Measurements from ENCODE around the gene LRRC66. TPM values are rescaled to one million over a fixed set of nuclear protein-coding genes. Genes with fewer than 3 reads are reported as not detected.

LRRC66 gene
- total and polyA plus RNA-seq, 9 of the 15 experiments (the other 6 are each of a cell fraction or from before 2014, with no cell fraction given): not detected

GRCh38 chr4:52059372-52059771, 39.2 kb upstream of the LRRC66 start:
- no peak for FAIRE-seq
- CTCF ChIA-PET (ENCODE audit: low intra/inter-chr PET ratio): no interaction called here
- Histone ChIP-seq H3K9me1 (ENCODE audit: control insufficient read depth, insufficient read depth, low read length) (no peaks in the 10 kb centered on the region), H3K9ac (ENCODE audit: insufficient read depth in 1 of 2, low read depth in 2 of 2, low read length in 2 of 2) (no peak overlapping the region), H4K20me1 (replicated peaks; ENCODE audit: control insufficient read depth, insufficient read depth, low read length) (no peaks in the 10 kb centered on the region), H3K4me2 (ENCODE audit: insufficient read depth, low read length) (no peak overlapping the region), H3K9me3 (replicated peaks; ENCODE audit: control insufficient read depth, insufficient read depth, low read depth, low read length) (no peaks in the 10 kb centered on the region), H3K4me3 (no peak overlapping the region), H3K27me3 (ENCODE audit: control insufficient read depth in 2 of 2, insufficient read depth in 2 of 2, low read length in 2 of 2) (no peaks in the 10 kb centered on the region), H3K79me2 (ENCODE audit: control insufficient read depth, insufficient read depth, low read length) (no peaks in the 10 kb centered on the region), H2AFZ (ENCODE audit: low read depth, low read length) (no peak overlapping the region), H3K27ac (ENCODE audit: extremely low read depth, low read depth, low read length) (no peak overlapping the region), H3K4me1 (replicated peaks in 1 of 2; ENCODE audit: control insufficient read depth in 2 of 2, insufficient read depth in 2 of 2, low read length in 2 of 2) (no peaks in the 10 kb centered on the region), H3K36me3 (ENCODE audit: control insufficient read depth, insufficient read depth, low read length) (no peaks in the 10 kb centered on the region)
- WGBS (ENCODE audit: insufficient coverage, low coverage, missing lambda C conversion rate): 0% methylated on average over 3 of the region's 3 CpGs
- intact Hi-C loops (cut with micrococcal nuclease) (no loop called here), in situ Hi-C loops (cut with MboI) (no loop called here)
- no TSS peak for BruUV-seq (replicated peaks)
- DNase-seq (ENCODE audit: extremely low read depth in 1 of 4, low spot score in 3 of 4): no peak
- TF ChIP-seq HLTF (IDR thresholded peaks at IDR 0.05): no peak
- TF ChIP-seq ZC3H8 (IDR thresholded peaks at IDR 0.05): no peak
- TF ChIP-seq HDGF (IDR thresholded peaks at IDR 0.05): no peak
- TF ChIP-seq ZNF224 (CRISPR knock-in tag; IDR thresholded peaks at IDR 0.05): no peak
- TF ChIP-seq, protein P1, sequence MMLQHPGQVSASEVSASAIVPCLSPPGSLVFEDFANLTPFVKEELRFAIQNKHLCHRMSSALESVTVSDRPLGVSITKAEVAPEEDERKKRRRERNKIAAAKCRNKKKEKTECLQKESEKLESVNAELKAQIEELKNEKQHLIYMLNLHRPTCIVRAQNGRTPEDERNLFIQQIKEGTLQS (IDR thresholded peaks at IDR 0.05): no peak
- TF ChIP-seq, protein P1 (CRISPR knock-in tag; conservative IDR thresholded peaks at IDR 0.05): no peak
- no peak for TF ChIP-seq BRD9 (IDR thresholded peaks at IDR 0.05; ENCODE audit: low read depth, partially characterized antibody)
- no peak for TF ChIP-seq PYGO2 (tag; IDR thresholded peaks at IDR 0.05)
- no peak for TF ChIP-seq SRF (CRISPR knock-in tag; IDR thresholded peaks at IDR 0.05)
- no peak for TF ChIP-seq SLC30A9 (CRISPR knock-in tag; IDR thresholded peaks at IDR 0.05)
- no peak for TF ChIP-seq LCOR (CRISPR knock-in tag; IDR thresholded peaks at IDR 0.05)
- TF ChIP-seq L3MBTL2 (IDR thresholded peaks at IDR 0.05): no peak
- no peak for TF ChIP-seq CHD4 (IDR thresholded peaks at IDR 0.05; ENCODE audit: insufficient read depth, insufficient replicate concordance, low read depth, low read length, poor library complexity, severe bottlenecking)
- no peak for TF ChIP-seq GATA2 (CRISPR knock-in tag; IDR thresholded peaks at IDR 0.05)
- TF ChIP-seq MCM7 (IDR thresholded peaks at IDR 0.05): no peak
- TF ChIP-seq, protein P2, sequence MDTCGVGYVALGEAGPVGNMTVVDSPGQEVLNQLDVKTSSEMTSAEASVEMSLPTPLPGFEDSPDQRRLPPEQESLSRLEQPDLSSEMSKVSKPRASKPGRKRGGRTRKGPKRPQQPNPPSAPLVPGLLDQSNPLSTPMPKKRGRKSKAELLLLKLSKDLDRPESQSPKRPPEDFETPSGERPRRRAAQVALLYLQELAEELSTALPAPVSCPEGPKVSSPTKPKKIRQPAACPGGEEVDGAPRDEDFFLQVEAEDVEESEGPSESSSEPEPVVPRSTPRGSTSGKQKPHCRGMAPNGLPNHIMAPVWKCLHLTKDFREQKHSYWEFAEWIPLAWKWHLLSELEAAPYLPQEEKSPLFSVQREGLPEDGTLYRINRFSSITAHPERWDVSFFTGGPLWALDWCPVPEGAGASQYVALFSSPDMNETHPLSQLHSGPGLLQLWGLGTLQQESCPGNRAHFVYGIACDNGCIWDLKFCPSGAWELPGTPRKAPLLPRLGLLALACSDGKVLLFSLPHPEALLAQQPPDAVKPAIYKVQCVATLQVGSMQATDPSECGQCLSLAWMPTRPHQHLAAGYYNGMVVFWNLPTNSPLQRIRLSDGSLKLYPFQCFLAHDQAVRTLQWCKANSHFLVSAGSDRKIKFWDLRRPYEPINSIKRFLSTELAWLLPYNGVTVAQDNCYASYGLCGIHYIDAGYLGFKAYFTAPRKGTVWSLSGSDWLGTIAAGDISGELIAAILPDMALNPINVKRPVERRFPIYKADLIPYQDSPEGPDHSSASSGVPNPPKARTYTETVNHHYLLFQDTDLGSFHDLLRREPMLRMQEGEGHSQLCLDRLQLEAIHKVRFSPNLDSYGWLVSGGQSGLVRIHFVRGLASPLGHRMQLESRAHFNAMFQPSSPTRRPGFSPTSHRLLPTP (IDR thresholded peaks at IDR 0.05; ENCODE audit: borderline replicate concordance, extremely low read depth, insufficient read length): no peak
- TF ChIP-seq ILF3 (IDR thresholded peaks at IDR 0.05; ENCODE audit: borderline replicate concordance): no peak
- no peak for TF ChIP-seq HNRNPL (IDR thresholded peaks at IDR 0.05; ENCODE audit: low read depth, low read length)
- no peak for TF ChIP-seq LEF1 (IDR thresholded peaks at IDR 0.05)
- POLR2A ChIA-PET: no interaction called here
- ATAC-seq: no peak
